HG03460 (cell line): ENCODE data around the gene SPEF2.
"Not testable (repeated sequence)": the region's sequence is repeated elsewhere in the genome, so short reads cannot be mapped to it uniquely, and the experiment has no call there.

Experiments used
- ATAC-seq: cut with Tn5 transposase; IDR thresholded peaks from one replicate; pipeline ENCODE4 v1.9.1; 2021; ENCODE audit not compliant: unreplicated experiment

Gene SPEF2

DNA sequence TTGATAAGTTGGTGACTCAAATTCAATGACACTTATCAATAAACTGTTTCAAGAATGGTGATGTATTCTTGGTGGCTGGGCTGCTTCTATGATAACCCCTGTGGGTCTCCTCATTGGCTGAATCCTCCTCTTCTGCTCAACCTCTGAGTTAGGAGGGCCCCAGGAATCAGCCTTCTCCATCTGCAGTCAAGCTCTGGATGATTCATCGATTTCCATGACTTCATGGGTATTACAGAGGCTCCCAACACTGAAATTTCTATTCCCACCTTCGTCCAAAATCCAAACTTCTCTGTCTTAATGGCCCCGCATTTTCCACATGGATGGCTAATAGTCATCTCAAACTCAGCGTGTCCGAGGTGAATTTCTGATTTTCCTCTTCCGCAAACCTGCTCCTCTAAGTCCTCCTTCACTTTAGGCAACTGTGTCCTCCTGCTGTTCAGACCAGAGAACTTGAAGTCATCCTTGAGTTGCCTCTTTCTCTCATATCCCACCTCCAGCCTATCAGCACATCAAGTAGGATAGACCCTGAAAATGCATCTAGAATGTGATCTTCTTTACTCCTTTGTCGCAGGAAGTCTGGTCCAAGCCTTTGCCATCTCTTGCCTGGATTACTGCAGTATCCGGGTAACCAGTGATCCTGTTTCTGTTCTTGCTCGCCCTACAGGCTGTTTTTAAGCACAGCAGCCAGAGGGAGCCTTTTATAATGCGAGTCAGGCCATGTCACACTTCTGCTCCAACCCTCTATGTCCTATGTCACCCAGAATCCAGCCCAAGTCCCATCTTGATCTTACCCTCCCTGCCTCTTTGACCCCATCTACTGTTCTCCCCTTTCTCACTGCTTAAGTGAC is 197.7 kb downstream of the SPEF2 start:
- peak; percentile 84 for ATAC-seq

DNA sequence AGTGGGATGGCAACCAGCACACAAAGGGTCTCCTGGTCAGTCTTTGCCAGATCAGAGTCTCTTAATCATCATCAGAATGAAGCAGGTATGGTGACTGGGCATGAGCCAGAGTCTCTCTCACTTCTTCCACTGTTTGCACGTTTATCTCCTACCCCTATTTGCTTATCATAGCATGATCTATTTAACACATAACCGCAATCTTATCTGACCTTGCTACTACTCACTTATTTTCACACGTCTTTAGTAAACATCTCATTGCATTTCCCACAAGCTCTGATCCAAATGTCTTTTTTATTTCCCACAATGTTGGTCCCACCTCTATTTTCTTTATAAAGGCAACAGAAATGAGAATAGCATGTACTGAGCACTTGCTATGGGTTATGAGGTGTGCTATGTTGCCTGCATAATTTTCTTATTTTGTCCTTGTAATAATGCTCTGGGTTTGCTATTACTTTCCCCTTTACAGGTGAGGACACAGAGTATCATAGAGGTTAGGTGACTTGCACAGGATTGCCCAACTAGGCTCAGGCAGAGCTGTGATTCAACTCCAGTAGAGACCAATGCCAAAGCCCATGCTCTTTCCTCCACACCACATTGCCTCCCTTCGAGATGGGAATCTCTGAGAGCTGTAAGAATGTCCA is 199.3 kb downstream of the SPEF2 start:
- ATAC-seq, result no peak

DNA sequence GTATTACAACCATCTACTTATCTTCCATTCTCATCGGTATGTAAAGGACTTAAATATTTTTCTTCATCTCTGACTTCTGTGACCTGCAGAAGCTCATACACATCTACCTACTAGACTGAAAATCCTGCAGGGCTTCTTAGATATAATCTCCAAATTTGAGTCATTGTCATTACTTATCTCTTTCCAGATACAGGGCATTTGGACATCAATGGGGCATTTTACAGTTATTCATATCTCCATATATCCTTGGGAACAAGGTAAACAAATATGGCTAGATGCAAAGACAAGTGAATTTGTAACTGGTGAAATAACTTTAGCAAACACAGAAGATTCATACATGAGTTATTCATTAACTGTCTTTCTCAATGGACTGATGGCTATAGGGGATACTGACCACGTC is 201.4 kb downstream of the SPEF2 start:
- no peak for ATAC-seq

DNA sequence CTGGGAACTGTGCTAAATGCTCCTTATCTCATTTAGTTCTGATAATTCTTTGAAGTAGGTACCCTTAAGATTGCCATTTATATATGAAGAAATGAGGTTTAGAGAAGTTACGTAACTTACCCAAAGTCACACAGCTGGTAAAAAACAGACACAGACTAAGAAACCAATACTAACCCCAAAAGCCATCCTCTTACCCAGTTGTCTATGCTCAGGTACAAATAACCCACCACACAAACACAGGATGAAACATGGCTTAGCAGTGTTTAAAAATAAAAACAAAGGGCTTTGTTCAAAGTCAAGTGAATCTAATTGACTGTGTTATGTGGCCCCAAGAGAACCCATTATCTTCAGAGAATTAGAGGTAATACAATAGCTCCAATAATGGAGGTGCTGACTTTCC is 202.0 kb downstream of the SPEF2 start:
- ATAC-seq, result no peak

DNA sequence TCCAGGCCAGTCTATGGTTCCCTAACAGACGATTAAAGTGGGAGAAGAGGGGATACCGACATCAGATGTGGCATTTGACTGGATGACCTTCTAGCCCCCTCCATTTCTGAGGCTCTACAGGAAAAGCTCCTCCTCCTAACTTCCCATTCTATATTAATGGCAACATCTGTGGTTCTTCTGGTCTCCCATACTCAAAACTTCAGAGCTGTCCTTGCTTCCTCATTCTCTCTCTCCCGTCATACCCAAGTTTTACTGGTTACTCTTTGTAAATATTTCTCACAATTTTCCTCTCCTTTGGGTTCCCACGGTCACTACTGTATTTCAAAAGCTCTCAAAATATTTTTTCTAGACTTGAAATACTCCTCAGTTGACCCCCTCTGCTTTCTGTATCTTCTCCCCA is 203.1 kb downstream of the SPEF2 start:
- ATAC-seq, result no peak

DNA sequence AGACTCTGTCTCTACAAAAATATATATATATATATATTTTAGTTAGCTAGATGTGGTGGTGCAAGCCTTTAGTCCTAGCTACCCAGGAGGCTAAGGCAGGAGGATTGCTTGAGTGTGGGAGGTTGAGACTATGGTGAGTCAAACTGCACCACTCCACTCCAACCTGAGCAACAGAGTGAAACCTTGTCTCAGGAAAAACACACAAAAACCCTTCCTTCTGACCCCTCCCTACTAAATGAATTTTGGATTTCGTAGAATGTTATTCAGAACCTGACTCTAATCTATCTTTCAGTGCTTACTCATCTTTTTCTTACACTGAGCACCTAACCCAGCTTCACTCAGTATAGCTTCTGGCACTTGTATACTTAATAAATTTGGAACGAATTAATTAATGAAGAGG is 203.8 kb downstream of the SPEF2 start:
- no peak for ATAC-seq

DNA sequence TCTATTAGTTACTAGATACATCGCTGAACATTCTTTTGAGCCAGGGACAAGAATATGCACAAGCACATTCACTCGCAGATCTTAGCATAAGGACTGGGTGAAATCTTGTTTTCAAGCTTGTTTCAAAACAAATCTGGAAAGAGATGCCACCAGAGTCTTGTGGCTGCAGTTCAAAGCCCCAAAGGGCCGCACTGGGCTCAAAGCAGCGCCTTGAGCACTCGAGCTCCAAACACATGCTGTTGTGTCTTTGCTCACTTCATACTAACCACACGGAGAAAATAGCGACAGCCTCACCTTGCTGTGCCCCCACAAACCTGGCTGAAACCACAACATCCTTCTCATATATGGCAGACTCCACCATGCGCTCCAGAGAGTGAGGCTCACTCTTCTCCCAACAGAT is 204.8 kb downstream of the SPEF2 start:
- no peak for ATAC-seq

DNA sequence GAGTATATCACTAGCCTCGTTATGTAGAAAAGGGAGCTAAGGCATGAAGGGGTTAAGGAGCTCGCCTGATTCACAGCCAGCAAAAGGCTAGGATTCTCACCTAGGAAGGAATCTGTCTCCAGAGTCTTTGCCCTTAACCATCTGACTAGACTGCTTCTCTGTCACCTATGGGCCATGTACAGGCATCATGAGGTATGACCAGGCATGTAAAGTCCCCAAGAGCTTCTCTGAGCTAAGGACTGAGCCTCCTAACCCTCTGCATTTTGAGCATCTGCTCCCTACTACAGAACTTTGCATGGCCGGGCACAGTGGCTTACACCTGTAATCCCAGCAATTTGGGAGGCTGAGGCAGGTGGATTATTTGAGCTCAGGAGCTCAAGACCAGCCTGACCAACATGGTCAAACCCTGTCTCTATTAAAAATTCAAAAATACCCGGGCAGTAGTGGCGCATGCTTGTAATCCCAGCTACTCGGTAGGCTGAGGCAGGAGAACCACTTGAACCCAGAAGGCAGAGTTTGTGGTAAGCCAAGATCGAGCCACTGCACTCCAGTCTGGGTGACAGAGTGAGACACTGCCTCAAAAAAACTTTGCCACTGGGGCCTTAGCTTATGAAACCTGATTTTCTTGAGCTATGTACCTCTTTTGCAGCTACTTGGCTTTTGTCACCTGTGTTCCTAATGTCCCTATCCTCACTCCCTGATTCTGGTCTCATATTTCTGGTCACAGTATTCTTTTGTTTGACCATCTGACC is 205.9 kb downstream of the SPEF2 start:
- no peak for ATAC-seq

DNA sequence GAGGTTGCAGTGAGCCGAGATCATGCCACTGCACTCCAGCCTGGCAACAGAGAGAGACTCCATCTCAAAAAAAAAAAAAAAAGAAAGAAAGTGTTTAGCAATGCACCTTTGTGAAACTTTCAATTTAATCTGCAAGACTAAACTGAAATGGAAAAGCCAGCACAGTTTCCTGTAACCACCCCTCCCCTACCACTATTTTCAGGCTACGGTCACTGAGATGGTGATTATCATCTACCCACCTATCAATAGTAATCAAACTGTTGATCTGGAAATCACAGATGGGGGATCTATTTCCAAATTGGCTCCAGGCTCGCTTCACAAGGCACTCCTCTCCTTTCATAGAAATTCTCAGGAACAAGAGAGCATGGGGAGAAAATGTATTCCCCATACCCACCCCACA is 208.4 kb downstream of the SPEF2 start:
- no peak for ATAC-seq

DNA sequence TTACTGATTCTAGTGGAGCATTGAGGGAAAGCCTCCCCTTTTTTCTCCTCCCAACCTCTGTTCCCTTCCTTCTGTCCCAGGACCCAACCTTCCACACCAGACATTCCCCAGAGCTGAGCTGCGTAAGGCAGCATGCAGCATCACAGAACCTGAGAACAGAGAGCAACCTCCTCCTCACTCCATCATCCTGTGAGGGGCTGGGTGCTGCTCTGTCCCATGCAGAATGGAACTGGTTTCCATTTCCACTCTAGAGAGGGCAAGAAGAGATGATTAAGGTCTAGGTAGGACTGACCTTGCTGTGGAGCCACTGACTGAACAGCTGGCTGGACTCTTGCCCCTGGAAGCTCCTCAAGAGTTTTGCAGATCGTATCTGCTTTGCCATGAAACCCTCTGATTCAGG is 208.9 kb downstream of the SPEF2 start:
- no peak for ATAC-seq

DNA sequence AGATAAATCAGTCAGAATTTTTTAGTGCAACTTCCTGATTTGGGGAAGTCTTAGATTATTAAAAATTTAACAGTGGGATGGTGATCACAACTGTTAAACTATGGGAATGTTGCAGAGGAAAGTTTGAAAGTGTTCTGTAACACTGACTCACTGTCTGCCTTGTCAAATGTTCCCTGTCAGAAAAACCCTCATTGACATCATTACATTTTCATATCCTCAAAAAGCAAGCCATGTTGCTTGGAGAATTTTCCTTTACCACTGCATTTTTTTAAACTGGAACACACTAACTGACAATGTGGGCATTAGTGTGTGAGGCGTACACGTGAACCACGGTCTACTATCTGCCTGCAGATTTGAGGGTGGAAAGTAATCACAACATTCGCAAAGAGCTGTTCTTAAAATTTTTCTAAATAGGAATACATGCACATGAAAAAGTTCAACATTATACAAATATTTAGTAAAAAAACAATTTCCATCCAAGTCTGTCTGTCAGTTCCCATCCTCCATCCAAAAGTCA is 210.5 kb downstream of the SPEF2 start:
- ATAC-seq, result no peak

DNA sequence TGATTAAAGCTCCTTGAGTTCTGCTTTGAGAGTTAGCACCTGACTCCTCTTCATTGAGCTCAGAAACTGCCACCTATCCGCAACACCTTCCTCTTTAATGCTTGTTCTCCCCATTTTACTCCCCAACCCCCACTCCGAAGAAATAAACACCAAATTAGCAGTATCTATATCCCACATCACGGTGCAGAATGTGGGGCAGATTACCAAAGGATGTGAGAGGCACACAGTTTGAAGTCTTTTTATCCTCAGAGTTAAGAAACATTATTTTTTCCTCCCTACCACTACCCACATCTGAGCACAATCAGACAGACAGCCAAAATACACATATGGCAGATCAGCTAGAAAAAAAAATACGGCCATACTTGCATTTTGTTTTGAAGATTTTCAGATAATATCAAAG is 212.9 kb downstream of the SPEF2 start:
- no peak for ATAC-seq

DNA sequence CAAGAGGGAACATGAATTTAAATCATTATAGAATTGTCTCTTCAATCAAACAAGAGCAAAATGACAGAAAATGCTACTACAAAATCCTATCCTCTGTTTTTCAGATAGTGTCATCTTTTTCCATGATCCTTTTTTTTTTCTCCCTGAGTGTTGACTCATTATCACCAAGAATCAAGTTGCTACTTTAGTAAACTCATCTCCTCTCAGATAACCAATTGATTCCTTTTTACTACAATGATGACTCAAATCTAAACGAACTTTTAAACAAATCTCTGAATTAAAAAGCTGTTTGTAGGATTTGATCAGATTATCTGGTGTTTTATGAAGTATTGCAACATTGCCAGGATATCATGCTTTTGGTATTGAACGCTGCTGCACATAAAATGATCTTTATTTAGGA is 215.1 kb downstream of the SPEF2 start:
- no peak for ATAC-seq

DNA sequence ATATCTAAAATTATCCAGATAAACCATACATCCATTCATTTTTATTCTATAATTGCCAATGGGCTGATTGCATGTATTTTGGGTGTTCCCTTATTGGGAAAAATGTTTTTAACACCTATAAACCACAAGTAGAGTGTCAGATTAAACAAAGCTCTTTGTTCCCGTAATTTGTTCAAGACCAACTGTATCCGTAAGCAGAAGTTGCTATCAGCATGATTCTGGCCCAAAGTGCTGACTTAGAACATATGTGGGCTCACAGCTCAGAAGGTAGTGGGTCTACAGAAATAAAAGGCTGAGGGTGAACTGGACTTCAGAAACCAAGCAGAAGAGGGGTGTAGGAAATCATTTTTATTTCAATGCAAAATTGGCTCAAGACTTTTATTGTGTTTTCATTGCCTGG is 215.6 kb downstream of the SPEF2 start:
- no peak for ATAC-seq

DNA sequence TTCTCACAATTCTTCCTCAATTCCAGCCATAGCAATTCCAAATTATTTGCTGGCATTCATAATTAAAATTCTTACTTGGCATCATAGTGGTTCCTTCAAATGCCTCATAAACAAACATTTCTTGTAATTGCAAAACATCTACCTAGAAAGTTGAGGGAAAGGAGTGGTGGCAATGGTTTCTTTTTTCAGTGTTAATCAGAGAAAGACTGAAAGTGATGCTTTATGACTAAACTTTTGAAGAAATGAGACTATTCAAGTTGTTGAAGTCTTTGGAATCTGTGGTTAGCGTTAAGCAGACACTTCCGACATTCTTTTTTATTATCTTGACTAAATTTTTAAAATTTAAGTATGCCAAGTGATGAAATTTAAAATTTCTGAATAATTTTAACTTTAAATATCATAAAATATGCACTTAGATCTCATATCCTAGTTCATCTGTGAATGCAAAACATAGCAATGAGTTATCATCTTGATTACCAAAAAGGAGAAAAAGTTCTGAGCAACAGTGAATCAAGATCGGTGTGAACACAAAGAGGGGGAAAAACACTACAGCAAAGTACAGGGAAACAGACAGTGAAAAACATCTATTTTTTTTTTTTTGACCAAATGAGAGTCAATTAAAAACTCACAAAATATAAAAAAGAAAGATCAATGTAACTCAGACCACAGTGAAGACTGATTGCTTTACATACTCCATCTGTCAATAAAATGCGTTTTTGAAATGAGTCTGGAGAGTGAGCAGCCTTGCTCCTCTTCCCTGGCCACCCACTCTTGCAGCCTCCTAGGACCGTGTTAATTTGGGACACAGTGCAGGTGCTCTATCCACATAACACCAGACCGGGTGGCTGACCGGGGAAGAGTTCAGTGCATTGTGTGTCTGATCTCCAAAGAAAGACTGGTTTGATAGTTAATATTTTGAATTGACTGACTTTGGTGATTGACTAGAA is 218.4 kb downstream of the SPEF2 start:
- ATAC-seq, result no peak

DNA sequence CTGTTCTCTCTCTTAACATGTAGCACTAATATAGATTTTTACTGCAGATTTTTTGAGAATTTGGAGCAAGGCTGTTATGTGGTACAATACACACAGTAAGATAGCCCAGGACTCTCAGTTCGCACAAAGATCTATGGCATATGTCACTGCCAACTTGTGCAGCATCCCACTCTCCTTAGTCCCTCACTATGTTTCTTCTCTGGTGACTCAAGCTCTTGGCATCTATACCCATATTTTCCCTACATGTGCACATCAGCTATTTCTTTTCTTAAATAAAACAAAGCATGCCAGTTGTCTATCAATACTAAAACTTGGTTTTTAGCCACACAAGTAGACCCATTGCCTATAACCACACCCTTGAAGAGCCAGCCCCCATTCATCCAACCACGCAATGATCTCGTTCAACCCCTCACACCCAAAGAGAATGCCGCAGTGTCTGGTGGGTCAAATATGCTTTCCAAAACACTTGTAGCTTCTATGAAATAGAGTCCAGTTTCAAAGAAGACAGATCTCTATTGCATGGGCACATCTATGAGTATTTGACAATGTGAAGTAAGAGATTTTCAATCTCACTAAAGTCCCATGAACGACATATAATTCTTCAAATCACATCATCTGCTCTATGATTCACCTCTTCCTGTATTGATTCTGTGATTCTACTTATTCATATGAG is 220.8 kb downstream of the SPEF2 start:
- no peak for ATAC-seq

DNA sequence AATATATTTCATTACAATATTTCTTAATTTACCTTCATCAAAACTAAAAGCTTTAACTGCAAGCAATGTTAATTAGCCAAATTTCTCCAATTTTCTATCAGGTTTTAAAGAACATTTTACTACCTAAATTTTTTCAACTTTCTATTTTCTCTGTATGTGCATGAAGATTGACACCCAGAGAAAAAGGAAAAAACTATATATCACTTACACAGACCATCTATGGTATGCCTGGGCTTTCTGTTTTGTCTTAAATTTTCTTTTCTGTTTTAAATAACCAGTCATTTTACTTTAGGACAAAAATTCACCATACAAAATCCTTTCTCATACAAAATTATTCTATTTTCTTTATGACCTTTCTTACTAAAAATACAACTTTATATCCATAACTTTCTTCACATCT is 225.2 kb downstream of the SPEF2 start:
- no peak for ATAC-seq

DNA sequence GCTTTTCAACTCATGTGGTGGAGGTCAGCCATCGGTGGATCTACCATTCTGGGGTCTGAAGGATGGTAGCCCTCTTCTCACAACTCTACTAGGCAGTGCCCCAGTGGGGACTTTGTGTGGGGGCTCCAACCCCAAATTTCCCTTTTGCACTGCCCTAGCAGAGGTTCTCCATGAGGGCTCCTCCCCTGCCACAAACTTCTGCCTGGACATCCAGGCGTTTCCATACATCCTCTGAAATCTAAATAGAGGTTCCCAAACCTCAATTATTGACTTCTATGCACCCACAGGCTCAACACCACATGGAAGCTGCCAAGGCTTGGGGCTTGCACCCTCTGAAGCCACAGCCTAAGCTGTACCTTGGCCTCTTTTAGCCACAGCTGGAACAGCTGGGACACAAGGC is 227.8 kb downstream of the SPEF2 start:
- not testable (repeated sequence) for ATAC-seq

DNA sequence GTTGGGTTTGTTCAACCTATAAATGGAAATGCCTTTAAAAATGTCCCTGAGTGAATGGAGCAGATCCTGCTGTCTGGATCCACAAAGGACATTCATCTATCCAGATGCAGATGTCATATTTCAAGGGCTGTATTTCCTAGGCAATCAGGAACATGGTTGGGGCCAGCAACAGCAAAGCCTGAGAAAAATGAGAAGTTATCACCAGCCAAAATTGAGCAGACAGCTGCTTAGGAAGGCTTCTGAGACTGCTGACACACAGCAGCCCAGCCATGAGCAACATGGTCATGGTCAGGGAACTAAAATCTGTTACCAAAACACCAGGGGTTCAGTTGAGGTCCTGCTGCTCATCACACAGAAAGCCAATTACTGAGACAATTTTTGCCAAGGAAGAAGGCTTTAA is 229.8 kb downstream of the SPEF2 start:
- no peak for ATAC-seq

DNA sequence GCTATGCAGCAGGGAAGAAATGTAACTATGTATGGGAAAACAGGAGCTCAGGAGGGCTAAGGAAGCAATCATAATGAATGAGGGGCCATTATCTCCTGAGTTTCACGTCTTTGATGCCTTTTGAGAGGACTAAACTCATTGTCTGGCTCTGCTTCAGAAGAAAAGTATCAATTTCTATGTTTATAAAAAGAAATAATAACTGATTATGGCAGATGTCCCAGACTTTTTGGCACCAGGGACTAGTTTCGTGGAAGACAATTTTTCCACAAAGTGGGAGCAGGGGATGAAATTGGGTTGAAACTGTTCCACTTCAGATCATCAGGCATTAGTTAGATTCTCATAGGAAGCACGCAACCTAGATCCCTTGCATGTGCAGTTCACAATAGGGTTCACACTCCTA is 230.3 kb downstream of the SPEF2 start:
- no peak for ATAC-seq
